Sigmoid colon (tissue), 7 donors: ENCODE data around the gene MIAT. TPM values are rescaled to one million over a fixed set of nuclear protein-coding genes. Genes with fewer than 3 reads are reported as not detected.

ENCODE experiments used
- DNase-seq: peaks from one replicate; pipeline ENCODE4 v3.0.0-alpha.2; 2019
- H3K27ac ChIP-seq, 4 donors: fragments of 200-600 bp; sonication (generic); one replicate each; pipeline ENCODE4 v1.5.1; 2016 to 2019; ENCODE audit warnings: mild to moderate bottlenecking in 1 of 4
- H3K27me3 ChIP-seq, 3 donors: fragments of 200-600 bp; sonication (generic); one replicate each; pipeline ENCODE4 v1.5.1; 2019; ENCODE audit warnings: mild to moderate bottlenecking in 1 of 3
- H3K36me3 ChIP-seq, 4 donors: fragments of 200-600 bp; sonication (generic); one replicate each; pipeline ENCODE4 v1.5.1; 2016 to 2019
- H3K4me1 ChIP-seq, 4 donors: fragments of 200-600 bp; sonication (generic); one replicate each; pipeline ENCODE4 v1.5.1; 2017 to 2019
- H3K4me3 ChIP-seq, 4 donors: fragments of 200-600 bp; sonication (generic); one replicate each; pipeline ENCODE4 v1.5.1; 2017 to 2019; ENCODE audit warnings: mild to moderate bottlenecking in 2 of 4, moderate library complexity in 1 of 4
- H3K9me3 ChIP-seq, 4 donors: fragments of 200-600 bp in 3 of 4; sonication (generic) in 3 of 4; one replicate each; pipeline versions ENCODE4 v1.5.1 to v1.6.1; 2013 to 2019
- CTCF ChIP-seq, 4 experiments: fragments of 450-650 bp in 3 of 4; fragments of 200-600 bp in 1 of 4; IDR thresholded peaks; one replicate each; pipeline ENCODE4 v1.5.1; 2016 to 2019; ENCODE audit warnings: antibody characterized with exemption in 4 of 4, mild to moderate bottlenecking in 3 of 4, moderate library complexity in 2 of 4
- EP300 ChIP-seq, 4 donors: sonication (generic); formaldehyde crosslinking; IDR thresholded peaks; one replicate each; pipeline ENCODE4 v1.6.1; 2017; ENCODE audit warnings: antibody characterized with exemption in 4 of 4
- POLR2A ChIP-seq, 2 donors: fragments of 450-650 bp; IDR thresholded peaks; one replicate each; pipeline ENCODE4 v1.6.1; 2016; ENCODE audit warnings: antibody characterized with exemption in 2 of 2, mild to moderate bottlenecking in 2 of 2, moderate library complexity in 2 of 2
- POLR2AphosphoS5 ChIP-seq, 4 donors: sonication (generic); formaldehyde crosslinking; IDR thresholded peaks; one replicate each; pipeline ENCODE4 v1.6.1; 2017; ENCODE audit warnings: antibody characterized with exemption in 4 of 4
- WGBS, 2 donors: extraction: QIAGEN DNeasy Blood & Tissue Kit; methylation state at CpG; one replicate each; pipeline ENCODE4 v1.1.7; 2013; 5-methylcytosine and 5-hydroxymethylcytosine counted together
- intact Hi-C: fragments of 100-400 bp; cut with DNase I; formaldehyde crosslinking; loops from one replicate; pipeline ENCODE4 v1.15.1; 2023
- polyA plus RNA-seq, 3 donors: library from polyadenylated mRNA; stranded (reverse); fragments of 200-250 nt; gene quantifications; one replicate each; pipeline ENCODE4 v1.2.3, GENCODE V29; 2013
- total RNA-seq, 4 donors: library from RNA; depleted of rRNA; stranded (reverse); fragments of >200 nt; gene quantifications; one replicate each; pipeline ENCODE4 v1.1.0, GENCODE V29; 2016
- donor health status: healthy with polysubstance abuse.
- donor health status: Bipolar disorder and iron deficiency.
- donor health status: healthy.

Gene MIAT
- total and polyA plus RNA-seq, 7 donors: under 0.01 to 3.4 (median 1.3) TPM; not detected in 1

DNA sequence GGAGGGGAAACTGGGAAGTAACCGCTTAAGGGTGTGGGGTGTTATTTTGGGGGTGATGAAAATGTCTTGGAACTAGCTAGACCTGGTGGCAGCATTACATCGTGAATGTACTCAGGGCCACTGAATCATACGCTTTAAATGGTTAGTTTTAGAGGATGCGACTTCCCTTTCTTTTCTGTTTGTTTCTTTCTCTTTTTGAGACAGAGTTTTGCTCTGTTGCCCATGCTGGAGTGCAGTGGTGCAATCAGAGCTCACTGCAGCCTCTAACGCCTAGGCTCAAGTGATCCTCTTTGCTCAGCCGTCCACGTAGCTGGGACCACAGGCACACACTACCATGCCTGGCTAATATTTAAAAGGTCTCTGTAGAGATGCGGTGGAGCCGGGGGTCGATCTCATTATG lies 5.6 kb upstream of the MIAT start:
- intact Hi-C loops: no loop called here
- H3K4me1 ChIP-seq: peaks cover 0 to under 1% (median under 1%) of the 10 kb centered on the region in 4 donors
- TF ChIP-seq CTCF (IDR thresholded peaks at IDR 0.05) (no peak), POLR2A (IDR thresholded peaks at IDR 0.05) (no peak), POLR2AphosphoS5 (IDR thresholded peaks at IDR 0.05) (no peak)
- WGBS, 2 donors: 70 to 75% methylated on average over 10 of the region's 10 CpGs
- H3K4me3 ChIP-seq: no peak overlapping the region
- no peak overlapping the region for H3K27ac ChIP-seq
- no peaks in the 10 kb centered on the region for H3K36me3 ChIP-seq
- no peak for DNase-seq
- H3K27me3 ChIP-seq: peaks cover under 1 to 52% (median 18%) of the 10 kb centered on the region in 3 donors
- no peaks in the 10 kb centered on the region for H3K9me3 ChIP-seq

- peaks cover 0 to 26% (median 25%) of the 10 kb centered on the region in 4 donors for H3K4me1 ChIP-seq
- no peak for DNase-seq
- WGBS, 2 donors: 8 to 10% methylated on average over 11 of the region's 11 CpGs
- H3K9me3 ChIP-seq: no peaks in the 10 kb centered on the region
- H3K36me3 ChIP-seq: no peaks in the 10 kb centered on the region
- H3K27me3 ChIP-seq: peaks cover 21 to 77% (median 40%) of the 10 kb centered on the region in 3 donors
- TF ChIP-seq EP300 (IDR thresholded peaks at IDR 0.05): no peak
- no peak for TF ChIP-seq POLR2AphosphoS5 (IDR thresholded peaks at IDR 0.05)
- no peak for TF ChIP-seq POLR2A (IDR thresholded peaks at IDR 0.05)
- intact Hi-C loops: loop anchor here (5.0 kb wide), 1 partner anchor 66 kb away; the partner anchor contains the start of gene TPST2
- no peak overlapping the region for H3K27ac ChIP-seq
- H3K4me3 ChIP-seq: peak overlapping the region in 3 of 4 donors; percentile 11 to 34 (median 25)
Observed at GRCh38 chr22:26658161-26658560, 773 bp downstream of the MIAT start.

DNA sequence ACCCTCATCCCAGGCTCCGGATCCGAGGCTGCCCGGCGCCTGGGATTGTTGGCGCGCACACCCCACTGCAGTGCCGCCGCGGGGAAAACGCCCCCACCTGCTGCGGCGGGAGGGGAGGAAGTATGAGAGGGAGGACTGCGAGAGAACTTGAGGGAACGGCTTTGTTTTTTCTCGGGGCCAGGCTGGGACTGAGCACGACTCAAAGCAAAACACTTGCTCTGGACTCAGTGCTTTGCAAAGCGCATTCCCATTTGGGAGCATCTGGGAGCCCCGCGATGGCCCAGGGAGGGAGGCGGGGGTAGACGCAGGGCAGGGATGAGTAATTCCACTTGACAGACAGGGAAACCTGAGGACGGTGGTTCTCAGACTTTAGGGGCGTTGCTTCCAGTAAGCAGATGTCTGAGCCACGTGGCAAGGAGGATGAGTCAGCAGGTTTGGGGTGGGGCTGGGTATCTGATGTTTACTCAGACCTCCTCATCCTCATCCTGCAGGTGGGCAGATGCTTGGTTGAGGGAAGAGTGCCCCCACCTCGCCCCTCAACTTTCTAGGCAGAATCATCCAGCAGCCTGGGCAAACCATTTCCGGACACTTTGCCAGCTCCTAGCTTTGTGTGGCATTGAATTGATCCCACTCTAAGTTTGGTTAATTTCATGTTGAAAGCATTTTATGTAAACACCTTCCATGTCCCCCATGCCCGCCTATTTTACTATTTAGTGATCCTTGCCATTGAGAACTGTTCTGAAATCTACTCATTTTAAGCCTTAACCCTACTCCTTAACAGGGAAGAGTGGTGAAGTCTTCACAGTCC lies 1.5 kb downstream of the MIAT start:
- no peak for DNase-seq
- H3K27ac ChIP-seq: no peak overlapping the region
- TF ChIP-seq POLR2AphosphoS5 (IDR thresholded peaks at IDR 0.05) (peak in 1 of 4 donors; percentile 48), CTCF (IDR thresholded peaks at IDR 0.05) (no peak)
- H3K27me3 ChIP-seq: peaks cover 21 to 78% (median 39%) of the 10 kb centered on the region in 3 donors
- no peaks in the 10 kb centered on the region for H3K9me3 ChIP-seq
- no peaks in the 10 kb centered on the region for H3K36me3 ChIP-seq
- 3 to 4% methylated on average over 27 of the region's 27 CpGs for WGBS, 2 donors
- peaks cover 0 to 26% (median 25%) of the 10 kb centered on the region in 4 donors for H3K4me1 ChIP-seq
- H3K4me3 ChIP-seq: peak overlapping the region in 3 of 4 donors; percentile 11 to 34 (median 25)
- intact Hi-C loops: loop anchor here (5.0 kb wide), 1 partner anchor 67 kb away; the partner anchor contains the start of gene TPST2

DNA sequence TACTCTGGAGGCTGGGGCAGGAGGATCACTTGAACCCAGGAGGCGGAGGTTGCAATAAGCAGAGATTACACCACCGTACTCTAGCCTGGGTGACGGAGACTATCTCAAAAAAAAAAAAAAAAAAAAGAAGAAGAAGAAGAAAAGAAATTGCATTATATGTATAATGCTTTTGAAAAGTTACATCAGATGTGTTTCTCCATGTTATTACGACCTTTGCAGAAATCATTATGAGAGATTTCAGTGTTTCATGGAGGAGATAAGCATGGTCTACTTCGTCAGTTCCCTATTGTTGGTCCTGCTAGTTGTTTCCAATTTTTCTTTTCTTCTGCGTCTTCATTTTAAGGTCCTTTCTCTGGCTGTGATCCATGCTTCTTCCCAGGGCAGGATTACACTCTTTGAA lies 3.0 kb downstream of the MIAT start:
- no peaks in the 10 kb centered on the region for H3K9me3 ChIP-seq
- no peak overlapping the region for H3K27ac ChIP-seq
- H3K36me3 ChIP-seq: no peaks in the 10 kb centered on the region
- no peak overlapping the region for H3K4me3 ChIP-seq
- TF ChIP-seq POLR2AphosphoS5 (IDR thresholded peaks at IDR 0.05) (no peak), POLR2A (IDR thresholded peaks at IDR 0.05) (no peak), CTCF (IDR thresholded peaks at IDR 0.05) (no peak), EP300 (IDR thresholded peaks at IDR 0.05) (no peak)
- peaks cover 21 to 74% (median 39%) of the 10 kb centered on the region in 3 donors for H3K27me3 ChIP-seq
- DNase-seq: no peak
- 79 to 86% methylated on average over 6 of the region's 6 CpGs for WGBS, 2 donors
- peaks cover 0 to 26% (median 25%) of the 10 kb centered on the region in 4 donors for H3K4me1 ChIP-seq
- intact Hi-C loops: no loop called here

- intact Hi-C loops: no loop called here
- WGBS, 2 donors: 61 to 78% methylated on average over 7 of the region's 7 CpGs
- TF ChIP-seq POLR2AphosphoS5 (IDR thresholded peaks at IDR 0.05): no peak
- no peak for TF ChIP-seq EP300 (IDR thresholded peaks at IDR 0.05)
- TF ChIP-seq POLR2A (IDR thresholded peaks at IDR 0.05): no peak
- TF ChIP-seq CTCF (IDR thresholded peaks at IDR 0.05): no peak
- H3K36me3 ChIP-seq: no peaks in the 10 kb centered on the region
- no peak overlapping the region for H3K4me3 ChIP-seq
- no peaks in the 10 kb centered on the region for H3K9me3 ChIP-seq
- H3K4me1 ChIP-seq: peaks cover 0 to 26% (median 25%) of the 10 kb centered on the region in 4 donors
- peaks cover 21 to 67% (median 39%) of the 10 kb centered on the region in 3 donors for H3K27me3 ChIP-seq
- no peak for DNase-seq
- no peak overlapping the region for H3K27ac ChIP-seq
Observed at GRCh38 chr22:26660961-26661578, 3.7 kb downstream of the MIAT start.
